Memory B cell (primary cell): ENCODE data around the gene ZNF563.
"Not testable (repeated sequence)": the region's sequence is repeated elsewhere in the genome, so short reads cannot be mapped to it uniquely, and the experiment has no call there.

Source experiments
- ATAC-seq: fragments of 150-1000 bp; cut with Tn5 transposase; 2 replicates; pipeline ENCODE4 v1.10.0; 2021; ENCODE audit warnings: low read depth, mild to moderate bottlenecking, moderate library complexity
- DNase-seq, 2 donors: peaks; one replicate each; pipeline ENCODE4 v3.0.0; 2022; ENCODE audit warnings: low spot score in 2 of 2
- H3K27ac Mint-ChIP-seq: one replicate; pipeline ENCODE4 v1.8.0; 2022; ENCODE audit warnings: mild to moderate bottlenecking, moderate library complexity, mixed read lengths
- H3K27me3 Mint-ChIP-seq: one replicate; pipeline ENCODE4 v1.8.0; 2022; ENCODE audit warnings: mixed read lengths
- H3K36me3 Mint-ChIP-seq: one replicate; pipeline ENCODE4 v1.8.0; 2022; ENCODE audit warnings: mild to moderate bottlenecking, mixed read lengths
- H3K4me1 Mint-ChIP-seq: one replicate; pipeline ENCODE4 v1.8.0; 2022; ENCODE audit warnings: mixed read lengths
- H3K4me3 Mint-ChIP-seq: one replicate; pipeline ENCODE4 v1.8.0; 2022; ENCODE audit warnings: mild to moderate bottlenecking, moderate library complexity, mixed read lengths
- H3K9me3 Mint-ChIP-seq: one replicate; pipeline ENCODE4 v1.8.0; 2022; ENCODE audit warnings: mixed read lengths

Gene ZNF563

DNA sequence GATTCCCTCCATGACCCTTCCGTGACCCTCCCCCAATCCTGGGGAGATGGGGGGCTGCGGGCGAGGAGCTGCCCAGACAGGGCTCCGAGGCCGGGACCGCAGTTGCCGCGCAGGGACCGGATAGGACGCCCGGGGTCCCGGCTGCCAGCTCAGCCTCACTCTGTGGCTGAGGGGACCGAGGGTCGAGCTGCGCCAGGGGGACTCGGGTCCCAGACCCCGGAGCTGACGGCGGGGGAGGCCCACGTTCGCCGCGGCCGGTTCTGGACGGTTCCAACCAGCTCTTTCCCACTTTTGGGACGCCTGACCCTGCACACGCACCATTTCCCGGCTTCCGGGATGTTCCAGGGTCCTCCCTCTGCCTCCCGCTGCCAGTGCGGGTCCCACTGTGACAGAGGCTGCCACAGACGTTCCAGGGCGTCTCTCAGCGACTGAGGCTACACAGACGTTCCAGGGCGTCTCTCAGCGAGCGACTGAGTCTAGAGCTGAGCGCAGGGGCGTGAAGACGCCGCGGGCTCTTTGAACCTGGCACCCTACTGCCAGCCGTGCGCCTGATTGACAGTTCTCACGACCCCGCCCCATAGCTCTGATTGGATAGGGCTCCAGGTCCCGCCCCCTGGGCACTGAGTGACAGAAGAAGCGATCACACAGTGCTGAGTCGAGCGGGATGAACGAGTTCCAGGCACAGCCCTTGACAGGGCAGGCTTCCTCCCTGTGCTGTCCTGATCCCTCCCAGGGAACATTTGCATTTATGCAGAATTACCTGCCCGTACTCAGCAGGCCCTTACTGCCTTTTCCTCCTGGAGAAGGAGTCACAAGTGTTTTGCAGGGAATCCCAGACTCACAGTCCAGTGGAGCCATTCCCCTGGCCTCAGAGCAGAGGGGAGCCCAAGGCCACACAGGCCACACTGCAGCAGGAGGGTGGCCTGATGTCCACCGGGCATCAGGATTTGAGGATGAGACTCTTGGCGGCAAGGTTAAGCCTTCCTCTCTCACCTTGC lies at the start of gene ZNF563:
Gene ZNF563, minus strand, starts transcription at position 472 of the 998 bp plus-strand sequence. Its CDS starts 151 bp downstream, at position 321.
- H3K27me3 Mint-ChIP-seq, result no peaks in the 10 kb centered on the region
- H3K4me1 Mint-ChIP-seq, result peaks cover 34% of the 10 kb centered on the region
- peak; percentile 94 for DNase-seq
- H3K36me3 Mint-ChIP-seq, result no peaks in the 10 kb centered on the region
- peak within 1 kb of the TSS; percentile 95 for H3K27ac Mint-ChIP-seq
- H3K9me3 Mint-ChIP-seq, result no peaks in the 10 kb centered on the region
- peak; percentile 91 for ATAC-seq
- peak within 1 kb of the TSS; percentile 100 for H3K4me3 Mint-ChIP-seq

DNA sequence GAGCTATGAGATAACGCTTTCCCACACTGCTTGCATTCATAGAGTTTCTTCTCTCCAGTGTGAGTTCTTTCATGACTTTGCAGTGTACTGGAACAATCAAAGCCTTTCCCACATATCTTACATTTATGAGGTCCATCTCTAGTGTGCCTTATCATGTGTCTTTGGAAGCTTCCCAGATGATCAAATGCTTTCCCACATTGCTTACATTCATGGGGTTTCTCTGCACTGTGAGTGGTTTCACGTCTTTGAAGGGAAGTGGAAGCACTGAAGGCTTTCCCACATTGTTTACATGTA lies 47.0 kb upstream of the ZNF563 start:
- Mint-ChIP-seq H3K27me3 (no peaks in the 10 kb centered on the region), H3K4me1 (no peaks in the 10 kb centered on the region), H3K36me3 (peaks cover 37% of the 10 kb centered on the region), H3K4me3 (no peak overlapping the region), H3K9me3 (peaks cover 19% of the 10 kb centered on the region), H3K27ac (no peak overlapping the region)
- DNase-seq (no peak), ATAC-seq (no peak)

DNA sequence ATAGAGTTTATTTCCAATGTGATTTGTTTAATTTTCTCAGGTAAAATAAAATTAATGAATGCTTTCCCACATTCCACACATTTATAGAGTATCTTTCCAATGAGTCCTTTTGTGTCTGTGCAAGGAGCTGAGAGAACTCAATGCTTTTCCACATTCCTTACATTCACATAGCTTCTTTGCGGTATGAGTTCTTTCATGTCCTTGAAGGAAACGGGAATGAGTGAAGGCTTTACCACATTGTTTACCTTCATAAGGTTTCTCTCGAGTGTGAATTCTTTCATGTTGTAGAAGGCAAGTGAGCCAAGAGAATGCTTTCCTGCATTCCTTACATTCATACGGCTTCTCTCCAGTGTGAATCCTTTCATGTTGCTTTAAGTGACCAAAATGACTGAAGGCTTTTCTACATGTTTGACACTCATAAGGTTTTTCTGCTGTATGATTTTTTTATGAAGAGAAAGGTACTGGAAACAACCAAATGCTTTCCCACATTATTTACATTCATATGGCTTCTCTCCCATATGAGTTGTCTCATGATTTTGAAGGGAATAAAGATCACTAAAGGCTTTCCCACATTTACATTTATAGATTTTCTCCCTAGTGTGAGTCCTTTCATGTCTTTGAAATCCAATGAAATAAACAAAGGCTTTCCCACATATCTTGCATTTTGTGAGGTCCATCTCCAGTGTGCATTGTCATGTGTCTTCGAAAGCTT lies 46.5 kb upstream of the ZNF563 start:
- peaks cover 39% of the 10 kb centered on the region for H3K36me3 Mint-ChIP-seq
- no peak for ATAC-seq
- no peaks in the 10 kb centered on the region for H3K27me3 Mint-ChIP-seq
- DNase-seq, result no peak
- H3K9me3 Mint-ChIP-seq, result peaks cover 19% of the 10 kb centered on the region
- H3K4me1 Mint-ChIP-seq, result no peaks in the 10 kb centered on the region
- H3K4me3 Mint-ChIP-seq, result no peak overlapping the region
- no peak overlapping the region for H3K27ac Mint-ChIP-seq

DNA sequence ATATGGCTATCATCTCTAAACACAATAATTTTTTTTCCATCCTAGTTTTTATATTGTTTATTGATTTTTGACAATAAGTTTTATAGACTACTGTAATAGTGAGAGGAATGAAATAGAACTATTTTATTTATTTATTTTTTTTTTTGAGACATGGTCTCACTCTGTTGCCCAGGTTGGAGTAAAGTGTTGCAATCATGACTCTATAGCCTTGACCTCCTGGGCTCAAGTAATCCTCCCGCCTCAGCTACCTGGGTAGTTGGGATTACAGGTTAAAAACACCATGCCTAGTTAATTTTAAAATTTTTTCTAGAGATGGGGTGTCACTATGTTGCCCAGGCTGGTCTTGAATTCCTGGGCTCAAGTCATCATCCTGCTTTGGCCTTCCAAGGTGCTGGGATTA lies 40.6 kb upstream of the ZNF563 start:
- Mint-ChIP-seq H3K4me1 (no peaks in the 10 kb centered on the region), H3K36me3 (peaks cover 16% of the 10 kb centered on the region), H3K27ac (no peak overlapping the region), H3K4me3 (no peak overlapping the region), H3K9me3 (peaks cover 9% of the 10 kb centered on the region), H3K27me3 (no peaks in the 10 kb centered on the region)
- no peak for DNase-seq
- no peak for ATAC-seq

DNA sequence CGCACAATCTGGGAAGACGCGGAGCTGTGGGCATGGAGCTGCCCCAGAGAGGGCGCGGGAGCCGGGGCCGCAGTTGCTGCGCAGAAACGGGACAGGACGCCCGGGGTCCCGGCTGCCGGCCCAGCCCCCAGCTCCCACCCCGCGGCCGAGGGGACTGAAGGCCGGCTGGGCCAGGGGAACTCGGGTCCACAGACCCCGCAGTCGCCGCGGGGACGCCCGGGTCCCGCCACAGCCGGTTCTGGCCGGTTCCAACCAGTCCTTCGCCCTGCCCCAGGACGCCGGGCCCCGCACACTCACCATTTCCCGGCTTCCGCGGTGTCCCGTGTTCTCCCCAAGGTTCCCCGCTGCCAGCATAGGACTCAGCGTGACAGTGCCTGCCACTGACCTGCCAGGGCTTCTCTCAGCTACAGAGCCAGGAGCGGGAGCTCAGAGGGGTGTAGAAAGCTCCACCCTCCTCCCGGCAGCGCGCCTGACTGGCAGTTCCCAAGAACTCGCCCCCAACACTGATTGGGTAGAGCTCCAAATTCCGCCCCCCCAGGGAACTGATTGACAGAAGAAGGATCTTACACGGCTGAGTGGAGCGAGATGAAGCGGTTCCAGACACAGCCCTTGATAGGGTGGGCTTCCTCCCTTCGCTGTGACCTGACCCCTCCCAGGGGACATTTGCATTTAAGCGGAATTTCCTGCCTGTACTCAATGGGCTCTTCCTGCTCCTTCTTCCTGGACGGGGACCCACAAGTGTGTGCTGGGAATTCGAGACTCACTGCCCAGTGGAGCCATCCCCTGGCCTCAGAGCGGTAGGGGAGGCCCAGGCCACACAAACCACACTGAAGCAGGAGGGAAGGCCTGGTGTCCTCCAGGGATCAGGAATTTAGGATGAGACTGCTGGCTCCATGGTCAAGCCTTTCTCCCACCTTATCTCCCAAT lies 32.1 kb upstream of the ZNF563 start, which contains the start of gene ZNF442:
Gene ZNF442, minus strand, starts transcription at position 448 of the 927 bp plus-strand sequence. CDS start 2,052 bp downstream, outside the sequence.
- Mint-ChIP-seq H3K36me3 (no peaks in the 10 kb centered on the region), H3K4me1 (peaks cover 10% of the 10 kb centered on the region), H3K9me3 (no peaks in the 10 kb centered on the region), H3K27me3 (no peaks in the 10 kb centered on the region), H3K4me3 (peak within 1 kb of the TSS; percentile 100), H3K27ac (peak within 1 kb of the TSS; percentile 95)
- DNase-seq (peak; percentile 64 to 69), ATAC-seq (peak; percentile 95)

DNA sequence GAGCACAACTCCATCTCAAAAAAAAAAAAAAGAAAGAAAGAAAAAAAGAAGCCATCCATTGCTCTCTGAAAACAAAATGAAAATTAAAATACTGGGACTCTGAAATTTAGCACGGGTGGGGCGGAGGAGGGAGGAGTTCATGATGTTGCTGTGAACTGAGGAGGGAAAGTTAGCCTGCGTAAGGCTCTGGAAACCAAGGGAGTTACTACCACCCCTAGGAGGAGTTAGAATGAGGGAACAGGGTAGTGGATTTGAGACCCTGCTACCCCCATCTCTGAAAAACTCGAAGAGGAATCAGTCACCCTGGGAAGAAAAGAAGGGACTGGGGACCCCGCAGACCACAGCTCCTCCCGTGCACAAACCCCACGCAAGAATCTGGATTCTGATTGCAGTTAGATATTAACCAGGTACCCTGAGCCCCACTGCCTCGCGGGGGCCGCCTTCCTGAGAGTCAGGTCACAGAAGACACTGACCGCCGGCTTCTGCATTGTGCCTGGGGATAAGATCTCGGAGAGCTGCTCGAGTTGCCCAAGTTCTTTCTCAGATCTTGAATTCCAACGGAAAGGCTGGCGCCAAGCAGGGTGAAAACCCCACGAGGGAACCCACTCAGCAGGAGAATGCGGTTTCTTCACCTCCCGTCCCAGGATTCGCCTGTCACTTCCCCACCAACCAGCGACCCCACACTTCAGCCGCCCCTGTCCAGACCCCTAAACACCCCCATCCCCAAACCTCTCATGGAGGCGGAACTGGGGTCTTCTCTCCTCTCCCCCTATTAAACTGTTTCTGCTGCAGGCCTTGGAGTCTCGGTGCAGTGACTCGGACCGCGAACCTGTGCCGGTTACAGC lies 31.2 kb upstream of the ZNF563 start:
- peaks cover 10% of the 10 kb centered on the region for H3K4me1 Mint-ChIP-seq
- peak overlapping the region; percentile 100 for H3K4me3 Mint-ChIP-seq
- H3K27me3 Mint-ChIP-seq, result no peaks in the 10 kb centered on the region
- H3K36me3 Mint-ChIP-seq, result no peaks in the 10 kb centered on the region
- ATAC-seq (no peak), DNase-seq (peak in 1 of 2 donors; percentile 12)
- peak overlapping the region; percentile 95 for H3K27ac Mint-ChIP-seq
- H3K9me3 Mint-ChIP-seq, result no peaks in the 10 kb centered on the region

DNA sequence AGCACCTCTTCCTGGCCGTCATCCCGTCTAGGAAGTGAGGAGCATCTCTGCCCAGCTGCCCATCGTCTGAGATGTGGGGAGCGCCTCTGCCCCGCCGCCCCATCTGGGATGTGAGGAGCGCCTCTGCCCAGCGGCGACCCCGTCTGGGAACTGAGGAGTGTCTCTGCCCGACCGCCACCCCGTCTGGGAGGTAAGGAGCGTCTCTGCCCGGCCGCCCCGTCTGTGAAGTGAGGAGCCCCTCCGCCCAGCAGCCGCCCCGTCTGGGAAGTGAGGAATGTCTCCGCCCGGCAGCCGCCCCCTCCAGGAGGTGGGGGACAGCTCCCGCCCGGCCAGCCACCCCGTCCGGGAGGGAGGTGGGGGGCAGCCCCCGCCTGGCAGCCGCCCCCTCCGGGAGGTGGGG lies 28.8 kb upstream of the ZNF563 start:
- not testable (repeated sequence) for ATAC-seq, H3K27ac Mint-ChIP-seq, H3K27me3 Mint-ChIP-seq, H3K9me3 Mint-ChIP-seq, DNase-seq, H3K36me3 Mint-ChIP-seq, H3K4me3 Mint-ChIP-seq
- H3K4me1 Mint-ChIP-seq, result peaks cover 10% of the 10 kb centered on the region

DNA sequence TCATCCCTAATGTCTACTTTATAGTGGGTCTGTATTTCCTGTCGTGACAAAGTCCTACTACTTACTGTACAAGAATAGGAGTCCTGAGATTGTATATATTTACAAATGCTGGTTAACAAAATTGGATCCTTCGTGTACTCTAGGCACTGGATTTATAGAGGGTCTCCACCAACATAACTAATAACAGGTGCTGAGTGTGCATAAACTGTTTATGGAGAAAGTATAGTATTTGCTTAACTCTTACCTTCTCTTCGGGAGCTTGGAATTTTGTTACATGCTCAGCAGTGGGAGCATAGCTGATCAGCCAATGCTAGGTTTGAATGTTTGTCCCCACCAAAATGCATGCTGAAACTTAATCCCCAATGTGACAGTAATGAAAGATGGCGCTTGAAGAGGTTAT lies 19.9 kb upstream of the ZNF563 start:
- DNase-seq, result no peak
- no peak overlapping the region for H3K27ac Mint-ChIP-seq
- H3K27me3 Mint-ChIP-seq, result no peaks in the 10 kb centered on the region
- no peak overlapping the region for H3K4me3 Mint-ChIP-seq
- H3K9me3 Mint-ChIP-seq, result peaks cover 26% of the 10 kb centered on the region
- no peaks in the 10 kb centered on the region for H3K4me1 Mint-ChIP-seq
- no peak for ATAC-seq
- H3K36me3 Mint-ChIP-seq, result peaks cover 42% of the 10 kb centered on the region

DNA sequence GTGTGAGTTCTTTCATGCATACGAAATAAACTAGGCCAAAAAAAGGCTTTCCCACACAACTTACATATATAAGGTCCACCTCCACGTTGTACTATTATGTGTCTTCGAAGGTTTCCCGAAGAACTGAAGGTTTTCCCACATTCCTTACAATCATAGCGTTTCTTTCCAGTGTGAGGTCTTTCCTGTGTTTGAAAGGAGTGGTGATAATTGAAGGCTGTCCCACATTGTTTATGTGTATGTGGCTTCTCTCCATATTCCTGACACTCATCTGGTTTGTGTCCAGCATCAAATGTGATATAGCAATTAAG lies 17.4 kb upstream of the ZNF563 start:
- no peak overlapping the region for H3K4me3 Mint-ChIP-seq
- H3K27ac Mint-ChIP-seq, result no peak overlapping the region
- no peaks in the 10 kb centered on the region for H3K27me3 Mint-ChIP-seq
- ATAC-seq (no peak), DNase-seq (no peak)
- H3K36me3 Mint-ChIP-seq, result peaks cover 41% of the 10 kb centered on the region
- no peaks in the 10 kb centered on the region for H3K4me1 Mint-ChIP-seq
- peaks cover 27% of the 10 kb centered on the region for H3K9me3 Mint-ChIP-seq

DNA sequence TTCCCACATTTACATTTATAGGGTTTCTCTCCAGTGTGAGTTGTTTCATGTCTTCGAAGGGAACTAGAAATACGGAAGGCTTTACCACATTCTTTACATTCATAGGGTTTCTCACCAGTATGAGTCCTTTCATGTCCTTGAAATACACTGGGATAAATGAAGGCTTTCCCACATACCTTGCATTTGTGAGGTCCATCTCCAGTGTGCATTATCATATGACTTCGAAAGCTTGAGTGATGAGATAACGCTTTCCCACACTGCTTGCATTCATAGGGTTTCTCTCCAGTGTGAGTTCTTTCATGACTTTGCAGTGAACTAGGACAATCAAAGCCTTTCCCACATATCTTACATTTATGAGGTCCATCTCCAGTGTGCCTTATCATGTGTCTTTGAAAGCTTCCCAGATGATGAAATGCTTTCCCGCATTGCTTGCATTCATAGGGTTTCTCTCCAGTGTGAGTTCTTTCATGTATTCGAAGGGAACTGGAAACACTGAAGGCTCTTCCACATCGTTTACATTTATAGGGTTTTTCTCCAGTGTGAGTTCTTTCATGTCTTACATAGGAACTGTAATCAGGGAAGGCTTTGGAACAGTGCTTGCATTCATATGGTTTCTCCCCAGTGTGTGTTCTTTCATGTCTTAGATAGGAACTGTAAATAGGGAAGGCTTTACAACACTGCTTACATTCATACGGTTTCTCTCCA lies 16.9 kb upstream of the ZNF563 start:
- no peak overlapping the region for H3K27ac Mint-ChIP-seq
- ATAC-seq (no peak), DNase-seq (no peak)
- peaks cover 44% of the 10 kb centered on the region for H3K36me3 Mint-ChIP-seq
- H3K4me1 Mint-ChIP-seq, result no peaks in the 10 kb centered on the region
- H3K27me3 Mint-ChIP-seq, result no peaks in the 10 kb centered on the region
- no peak overlapping the region for H3K4me3 Mint-ChIP-seq
- peaks cover 27% of the 10 kb centered on the region for H3K9me3 Mint-ChIP-seq

DNA sequence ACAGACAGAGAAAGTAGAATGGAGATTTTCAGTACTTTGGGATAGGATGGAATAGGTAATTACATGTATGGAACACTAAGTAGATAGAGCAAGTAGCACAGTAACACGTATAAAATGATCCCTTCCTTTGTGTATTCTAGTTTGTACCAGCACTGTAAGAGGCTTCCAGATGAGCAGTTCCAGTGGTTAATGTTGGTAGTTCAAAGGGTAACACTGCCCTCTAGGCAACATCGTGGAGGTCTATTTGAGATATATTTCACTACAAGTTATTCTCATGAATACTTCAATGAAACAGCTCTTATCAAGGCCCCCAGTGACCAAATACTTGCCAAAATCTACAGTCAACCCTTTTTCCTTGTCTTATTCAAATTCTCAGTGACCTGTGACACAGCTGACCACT lies 13.5 kb upstream of the ZNF563 start:
- Mint-ChIP-seq H3K36me3 (peaks cover 30% of the 10 kb centered on the region), H3K9me3 (peaks cover 18% of the 10 kb centered on the region), H3K4me1 (no peaks in the 10 kb centered on the region), H3K27me3 (no peaks in the 10 kb centered on the region), H3K27ac (no peak overlapping the region), H3K4me3 (no peak overlapping the region)
- ATAC-seq (no peak), DNase-seq (no peak)

DNA sequence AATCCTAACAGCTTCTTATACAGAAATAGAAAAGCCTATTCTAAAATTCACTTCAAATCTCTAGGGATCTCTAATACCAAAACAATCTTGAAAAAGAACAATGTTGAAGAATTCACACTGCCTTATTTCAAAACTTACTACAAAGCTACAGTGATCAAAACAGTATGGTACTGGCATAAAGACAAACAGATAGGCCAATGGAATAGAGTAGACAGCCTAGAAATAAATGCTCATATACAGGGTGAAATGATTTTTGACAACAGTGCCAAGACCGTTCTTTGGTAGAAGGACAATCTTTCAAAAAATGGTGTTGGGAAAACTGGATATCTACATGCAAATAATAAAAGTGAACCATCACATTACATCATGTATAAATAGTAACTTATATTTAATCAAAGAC lies 11.8 kb upstream of the ZNF563 start:
- Mint-ChIP-seq H3K36me3 (peaks cover 16% of the 10 kb centered on the region), H3K9me3 (peaks cover 13% of the 10 kb centered on the region), H3K4me3 (no peak overlapping the region), H3K27ac (no peak overlapping the region), H3K27me3 (no peaks in the 10 kb centered on the region), H3K4me1 (no peaks in the 10 kb centered on the region)
- no peak for DNase-seq
- no peak for ATAC-seq
